ENCODE data around the gene NAIF1. TPM values are rescaled to one million over a fixed set of nuclear protein-coding genes. Genes with fewer than 3 reads are reported as not detected.

Gene NAIF1
- polyA plus RNA-seq, 2 of the 4 experiments (the other 2 are of a cell fraction): 6.0 to 7.5 TPM

DNA sequence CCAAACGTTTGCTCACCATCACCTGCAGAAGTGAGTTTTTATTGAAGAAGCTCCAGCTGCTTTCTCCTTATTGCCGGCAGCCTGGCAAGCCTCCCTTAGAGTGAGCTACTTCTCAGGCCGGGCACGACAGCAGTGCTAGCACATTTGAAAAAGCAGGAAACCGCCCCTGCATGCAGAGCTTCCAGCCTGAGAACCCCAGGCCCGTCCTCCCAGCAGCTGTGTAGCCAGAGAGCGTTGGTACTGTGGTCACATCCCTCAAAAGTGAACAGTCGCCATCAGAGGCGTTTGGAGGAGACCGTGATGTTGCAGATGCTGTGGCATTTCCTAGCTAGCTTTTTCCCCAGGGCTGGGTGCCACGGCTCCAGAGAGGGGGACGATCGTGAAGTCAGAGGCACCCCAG is 24.5 kb upstream of the NAIF1 start:
- POLR2A ChIA-PET: interaction anchor here (1.2 kb wide), 1 partner anchor 13 kb away, joined by 3 read pairs; no protein-coding TSS in a partner anchor
- H3K27ac ChIP-seq: no peak overlapping the region
- H3K4me3 ChIP-seq: no peak overlapping the region
- no peaks in the 10 kb centered on the region for H3K9me3 ChIP-seq
- peaks cover 21% of the 10 kb centered on the region for H3K4me1 ChIP-seq
- no peak overlapping the region for H3K4me2 ChIP-seq
- no peak for TF ChIP-seq SREBF2 (IDR thresholded peaks at IDR 0.05)
- TF ChIP-seq CHD2 (IDR thresholded peaks at IDR 0.05; ENCODE audit: low read length, partially characterized antibody): no peak
- TF ChIP-seq CBX2 (IDR thresholded peaks at IDR 0.05; ENCODE audit: borderline replicate concordance, low read depth): no peak
- TF ChIP-seq FOSB (CRISPR knock-in tag; IDR thresholded peaks at IDR 0.05): no peak
- TF ChIP-seq, protein P1, sequence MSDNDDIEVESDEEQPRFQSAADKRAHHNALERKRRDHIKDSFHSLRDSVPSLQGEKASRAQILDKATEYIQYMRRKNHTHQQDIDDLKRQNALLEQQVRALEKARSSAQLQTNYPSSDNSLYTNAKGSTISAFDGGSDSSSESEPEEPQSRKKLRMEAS (IDR thresholded peaks at IDR 0.05): no peak
- TF ChIP-seq EP300 (IDR thresholded peaks at IDR 0.05): no peak
- TF ChIP-seq HDAC2 (IDR thresholded peaks at IDR 0.05): no peak
- TF ChIP-seq, protein P2, sequence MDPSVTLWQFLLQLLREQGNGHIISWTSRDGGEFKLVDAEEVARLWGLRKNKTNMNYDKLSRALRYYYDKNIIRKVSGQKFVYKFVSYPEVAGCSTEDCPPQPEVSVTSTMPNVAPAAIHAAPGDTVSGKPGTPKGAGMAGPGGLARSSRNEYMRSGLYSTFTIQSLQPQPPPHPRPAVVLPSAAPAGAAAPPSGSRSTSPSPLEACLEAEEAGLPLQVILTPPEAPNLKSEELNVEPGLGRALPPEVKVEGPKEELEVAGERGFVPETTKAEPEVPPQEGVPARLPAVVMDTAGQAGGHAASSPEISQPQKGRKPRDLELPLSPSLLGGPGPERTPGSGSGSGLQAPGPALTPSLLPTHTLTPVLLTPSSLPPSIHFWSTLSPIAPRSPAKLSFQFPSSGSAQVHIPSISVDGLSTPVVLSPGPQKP (IDR thresholded peaks at IDR 0.05; ENCODE audit: low read depth, low read length): no peak
- TF ChIP-seq, protein P3, sequence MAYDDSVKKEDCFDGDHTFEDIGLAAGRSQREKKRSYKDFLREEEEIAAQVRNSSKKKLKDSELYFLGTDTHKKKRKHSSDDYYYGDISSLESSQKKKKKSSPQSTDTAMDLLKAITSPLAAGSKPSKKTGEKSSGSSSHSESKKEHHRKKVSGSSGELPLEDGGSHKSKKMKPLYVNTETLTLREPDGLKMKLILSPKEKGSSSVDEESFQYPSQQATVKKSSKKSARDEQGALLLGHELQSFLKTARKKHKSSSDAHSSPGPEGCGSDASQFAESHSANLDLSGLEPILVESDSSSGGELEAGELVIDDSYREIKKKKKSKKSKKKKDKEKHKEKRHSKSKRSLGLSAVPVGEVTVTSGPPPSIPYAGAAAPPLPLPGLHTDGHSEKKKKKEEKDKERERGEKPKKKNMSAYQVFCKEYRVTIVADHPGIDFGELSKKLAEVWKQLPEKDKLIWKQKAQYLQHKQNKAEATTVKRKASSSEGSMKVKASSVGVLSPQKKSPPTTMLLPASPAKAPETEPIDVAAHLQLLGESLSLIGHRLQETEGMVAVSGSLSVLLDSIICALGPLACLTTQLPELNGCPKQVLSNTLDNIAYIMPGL (CRISPR knock-in tag; IDR thresholded peaks at IDR 0.05; ENCODE audit: borderline replicate concordance): no peak
- TF ChIP-seq, protein P4, sequence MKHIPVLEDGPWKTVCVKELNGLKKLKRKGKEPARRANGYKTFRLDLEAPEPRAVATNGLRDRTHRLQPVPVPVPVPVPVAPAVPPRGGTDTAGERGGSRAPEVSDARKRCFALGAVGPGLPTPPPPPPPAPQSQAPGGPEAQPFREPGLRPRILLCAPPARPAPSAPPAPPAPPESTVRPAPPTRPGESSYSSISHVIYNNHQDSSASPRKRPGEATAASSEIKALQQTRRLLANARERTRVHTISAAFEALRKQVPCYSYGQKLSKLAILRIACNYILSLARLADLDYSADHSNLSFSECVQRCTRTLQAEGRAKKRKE (CRISPR knock-in tag; IDR thresholded peaks at IDR 0.05; ENCODE audit: low read depth): no peak
- no peak for TF ChIP-seq NR3C1 (IDR thresholded peaks at IDR 0.05)
- no peak for TF ChIP-seq CEBPB (IDR thresholded peaks at IDR 0.05)
- TF ChIP-seq KDM1A (IDR thresholded peaks at IDR 0.05; ENCODE audit: low read depth): no peak
- TF ChIP-seq, protein P5, sequence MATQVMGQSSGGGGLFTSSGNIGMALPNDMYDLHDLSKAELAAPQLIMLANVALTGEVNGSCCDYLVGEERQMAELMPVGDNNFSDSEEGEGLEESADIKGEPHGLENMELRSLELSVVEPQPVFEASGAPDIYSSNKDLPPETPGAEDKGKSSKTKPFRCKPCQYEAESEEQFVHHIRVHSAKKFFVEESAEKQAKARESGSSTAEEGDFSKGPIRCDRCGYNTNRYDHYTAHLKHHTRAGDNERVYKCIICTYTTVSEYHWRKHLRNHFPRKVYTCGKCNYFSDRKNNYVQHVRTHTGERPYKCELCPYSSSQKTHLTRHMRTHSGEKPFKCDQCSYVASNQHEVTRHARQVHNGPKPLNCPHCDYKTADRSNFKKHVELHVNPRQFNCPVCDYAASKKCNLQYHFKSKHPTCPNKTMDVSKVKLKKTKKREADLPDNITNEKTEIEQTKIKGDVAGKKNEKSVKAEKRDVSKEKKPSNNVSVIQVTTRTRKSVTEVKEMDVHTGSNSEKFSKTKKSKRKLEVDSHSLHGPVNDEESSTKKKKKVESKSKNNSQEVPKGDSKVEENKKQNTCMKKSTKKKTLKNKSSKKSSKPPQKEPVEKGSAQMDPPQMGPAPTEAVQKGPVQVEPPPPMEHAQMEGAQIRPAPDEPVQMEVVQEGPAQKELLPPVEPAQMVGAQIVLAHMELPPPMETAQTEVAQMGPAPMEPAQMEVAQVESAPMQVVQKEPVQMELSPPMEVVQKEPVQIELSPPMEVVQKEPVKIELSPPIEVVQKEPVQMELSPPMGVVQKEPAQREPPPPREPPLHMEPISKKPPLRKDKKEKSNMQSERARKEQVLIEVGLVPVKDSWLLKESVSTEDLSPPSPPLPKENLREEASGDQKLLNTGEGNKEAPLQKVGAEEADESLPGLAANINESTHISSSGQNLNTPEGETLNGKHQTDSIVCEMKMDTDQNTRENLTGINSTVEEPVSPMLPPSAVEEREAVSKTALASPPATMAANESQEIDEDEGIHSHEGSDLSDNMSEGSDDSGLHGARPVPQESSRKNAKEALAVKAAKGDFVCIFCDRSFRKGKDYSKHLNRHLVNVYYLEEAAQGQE (IDR thresholded peaks at IDR 0.05): no peak
- DNase-seq (ENCODE audit: low read depth in 1 of 2, low spot score in 1 of 2) (no peak), FAIRE-seq (no peak), ATAC-seq (no peak)
- 81% methylated on average over 12 of the region's 13 CpGs for WGBS (ENCODE audit: missing lambda C conversion rate)
- CTCF ChIA-PET: interaction anchor here (0.8 to 19.6 kb wide), 10 partner anchors 8 to 149 kb away, joined by 3 to 290 read pairs (median 4); no protein-coding TSS in a partner anchor

DNA sequence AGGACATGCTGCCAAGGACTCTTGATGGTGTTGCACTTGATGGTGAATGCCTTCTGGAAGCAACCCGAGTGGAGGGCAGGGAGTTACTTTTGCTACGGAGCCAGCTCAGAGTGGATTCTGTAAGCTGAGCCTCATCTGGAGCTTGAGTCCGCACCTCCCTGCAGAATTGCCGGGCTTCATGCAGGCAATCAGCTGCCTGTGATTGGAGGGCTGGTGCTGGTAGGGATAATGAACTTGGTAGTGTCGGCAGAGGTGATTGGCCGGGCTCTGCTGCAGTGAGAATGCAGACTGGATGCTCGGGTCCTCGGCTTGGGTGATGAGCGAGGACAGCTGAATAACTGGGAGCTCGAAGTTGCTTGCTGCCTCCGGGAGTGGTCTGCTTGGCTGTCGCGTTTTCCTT is 24.0 kb upstream of the NAIF1 start:
- TF ChIP-seq, protein P4 (CRISPR knock-in tag; IDR thresholded peaks at IDR 0.05; ENCODE audit: low read depth): no peak
- TF ChIP-seq EHF (CRISPR knock-in tag; IDR thresholded peaks at IDR 0.05) (no peak), RCOR1 (IDR thresholded peaks at IDR 0.05; ENCODE audit: low read depth, low read length) (no peak)
- TF ChIP-seq, protein P2 (IDR thresholded peaks at IDR 0.05; ENCODE audit: low read depth, low read length): no peak
- TF ChIP-seq, protein P6, sequence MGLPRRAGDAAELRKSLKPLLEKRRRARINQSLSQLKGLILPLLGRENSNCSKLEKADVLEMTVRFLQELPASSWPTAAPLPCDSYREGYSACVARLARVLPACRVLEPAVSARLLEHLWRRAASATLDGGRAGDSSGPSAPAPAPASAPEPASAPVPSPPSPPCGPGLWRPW (IDR thresholded peaks at IDR 0.05): no peak
- ChIA-PET POLR2A (interaction anchor here (1.2 kb wide), 1 partner anchor 13 kb away, joined by 3 read pairs; no protein-coding TSS in a partner anchor), CTCF (interaction anchor here (0.6 to 19.6 kb wide), 8 partner anchors 9 to 149 kb away, joined by 3 to 290 read pairs (median 3); no protein-coding TSS in a partner anchor)
- Histone ChIP-seq H3K4me2 (no peak overlapping the region), H3K27ac (no peak overlapping the region), H3K9me3 (no peaks in the 10 kb centered on the region), H3K4me1 (peaks cover 21% of the 10 kb centered on the region), H3K4me3 (no peak overlapping the region)
- FAIRE-seq: no peak
- no peak for ATAC-seq
- DNase-seq (ENCODE audit: low read depth in 1 of 2, low spot score in 1 of 2): no peak
- WGBS (ENCODE audit: missing lambda C conversion rate): 92% methylated on average over 13 of the region's 13 CpGs

All from A549 (cell line).